ENCODE measurements around the gene SKAP2.

The SKAP2 gene

DNA sequence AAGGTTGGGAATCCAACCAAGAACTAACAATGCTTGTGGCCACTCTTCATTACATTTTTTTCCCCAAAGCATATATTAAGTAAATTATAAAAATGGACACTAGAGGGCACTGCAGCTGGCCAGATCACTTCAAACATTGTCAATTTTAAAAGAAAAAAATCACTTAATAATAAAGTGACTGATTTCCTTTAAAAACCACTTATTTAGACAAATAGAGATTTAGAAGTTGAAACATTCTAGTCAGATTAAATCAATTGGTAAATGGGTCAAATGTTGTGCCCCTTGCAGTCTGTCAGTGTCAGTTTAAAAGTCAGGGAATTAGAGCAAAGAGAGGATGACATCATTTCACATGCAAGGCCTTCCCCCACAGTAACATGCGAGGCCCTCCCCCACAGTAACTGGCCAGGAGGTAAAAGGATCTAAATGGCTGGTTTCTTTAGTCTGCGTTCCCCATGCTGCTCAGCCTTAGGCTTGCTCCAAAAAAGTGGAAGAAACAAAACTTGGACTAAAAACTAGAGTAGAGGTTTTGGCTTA, 177.9 kb downstream of the SKAP2 start:
- TF ChIP-seq, protein P1, sequence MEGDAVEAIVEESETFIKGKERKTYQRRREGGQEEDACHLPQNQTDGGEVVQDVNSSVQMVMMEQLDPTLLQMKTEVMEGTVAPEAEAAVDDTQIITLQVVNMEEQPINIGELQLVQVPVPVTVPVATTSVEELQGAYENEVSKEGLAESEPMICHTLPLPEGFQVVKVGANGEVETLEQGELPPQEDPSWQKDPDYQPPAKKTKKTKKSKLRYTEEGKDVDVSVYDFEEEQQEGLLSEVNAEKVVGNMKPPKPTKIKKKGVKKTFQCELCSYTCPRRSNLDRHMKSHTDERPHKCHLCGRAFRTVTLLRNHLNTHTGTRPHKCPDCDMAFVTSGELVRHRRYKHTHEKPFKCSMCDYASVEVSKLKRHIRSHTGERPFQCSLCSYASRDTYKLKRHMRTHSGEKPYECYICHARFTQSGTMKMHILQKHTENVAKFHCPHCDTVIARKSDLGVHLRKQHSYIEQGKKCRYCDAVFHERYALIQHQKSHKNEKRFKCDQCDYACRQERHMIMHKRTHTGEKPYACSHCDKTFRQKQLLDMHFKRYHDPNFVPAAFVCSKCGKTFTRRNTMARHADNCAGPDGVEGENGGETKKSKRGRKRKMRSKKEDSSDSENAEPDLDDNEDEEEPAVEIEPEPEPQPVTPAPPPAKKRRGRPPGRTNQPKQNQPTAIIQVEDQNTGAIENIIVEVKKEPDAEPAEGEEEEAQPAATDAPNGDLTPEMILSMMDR (IDR thresholded peaks at IDR 0.05; ENCODE audit: insufficient read depth, low read depth, low read length, missing control alignments) = peak; percentile 62
- peak; percentile 37 for DNase-seq (ENCODE audit: low read depth)
- H3K4me3 ChIP-seq (ENCODE audit: low read length) = no peak overlapping the region

DNA sequence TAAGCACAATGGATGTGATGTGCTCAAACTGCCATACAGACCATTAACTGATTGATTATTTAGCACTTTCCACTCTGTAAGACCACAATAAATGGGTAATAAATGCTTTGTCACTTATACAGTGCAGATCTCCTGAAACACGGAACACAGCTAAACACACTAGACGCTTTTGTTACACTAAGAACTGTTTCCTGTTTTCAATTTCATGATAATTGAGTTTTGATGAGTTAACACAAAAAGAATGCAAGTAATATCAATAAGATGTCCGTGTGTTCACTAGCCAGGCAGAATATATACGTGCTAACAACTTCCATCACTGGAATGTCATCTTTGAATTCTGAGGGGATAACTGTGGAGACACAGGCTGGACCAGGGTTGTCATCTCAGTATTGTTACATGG, 178.8 kb downstream of the SKAP2 start:
- H3K4me3 ChIP-seq (ENCODE audit: low read length) = no peak overlapping the region
- TF ChIP-seq, protein P1 (IDR thresholded peaks at IDR 0.05; ENCODE audit: insufficient read depth, low read depth, low read length, missing control alignments) = no peak
- no peak for DNase-seq (ENCODE audit: low read depth)

DNA sequence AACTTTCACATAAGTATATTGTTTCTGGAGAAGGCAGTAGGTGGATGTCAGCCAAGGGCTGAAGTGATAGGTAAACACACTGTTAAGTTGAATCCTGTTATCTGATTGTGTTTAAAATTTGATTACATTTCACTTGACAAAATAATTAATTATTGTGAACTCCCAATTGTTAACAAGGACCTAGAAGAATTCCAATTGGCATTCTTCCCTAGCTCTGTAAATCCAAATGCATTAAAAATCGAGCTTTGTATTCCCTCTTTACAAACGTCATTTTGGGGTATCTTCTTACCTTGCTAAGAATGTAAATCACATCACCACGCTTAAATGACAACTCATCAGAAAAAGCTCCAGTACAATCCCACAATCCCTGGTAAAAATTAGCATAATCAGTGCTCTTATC, 179.9 kb downstream of the SKAP2 start:
- no peak overlapping the region for H3K4me3 ChIP-seq (ENCODE audit: low read length)
- TF ChIP-seq, protein P1 (IDR thresholded peaks at IDR 0.05; ENCODE audit: insufficient read depth, low read depth, low read length, missing control alignments) = no peak

DNA sequence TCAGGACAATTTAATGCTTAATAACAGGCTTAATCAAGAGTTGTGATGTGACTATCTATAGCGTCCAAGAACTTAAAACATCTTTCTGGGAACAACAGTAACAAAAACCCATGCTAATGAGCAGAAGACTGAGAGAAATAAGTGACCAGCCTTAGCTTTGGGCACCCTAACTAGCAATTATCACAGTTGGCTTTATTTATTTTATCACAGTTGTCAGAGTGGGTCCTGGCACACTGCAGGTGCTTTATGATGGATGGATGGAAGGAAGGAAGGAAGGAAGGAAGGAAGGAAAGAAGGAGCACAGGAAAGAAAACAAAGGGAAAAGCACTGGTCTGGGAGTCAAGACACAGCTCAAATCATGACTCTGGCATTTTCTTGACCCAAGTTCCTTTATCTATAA, 181.1 kb downstream of the SKAP2 start:
- no peak overlapping the region for H3K4me3 ChIP-seq (ENCODE audit: low read length)
- DNase-seq (ENCODE audit: low read depth) = no peak
- TF ChIP-seq, protein P1 (IDR thresholded peaks at IDR 0.05; ENCODE audit: insufficient read depth, low read depth, low read length, missing control alignments) = no peak

More for the DNA sequence above, 179.9 kb downstream of the SKAP2 start:
- DNase-seq (ENCODE audit: low read depth) = no peak

DNA sequence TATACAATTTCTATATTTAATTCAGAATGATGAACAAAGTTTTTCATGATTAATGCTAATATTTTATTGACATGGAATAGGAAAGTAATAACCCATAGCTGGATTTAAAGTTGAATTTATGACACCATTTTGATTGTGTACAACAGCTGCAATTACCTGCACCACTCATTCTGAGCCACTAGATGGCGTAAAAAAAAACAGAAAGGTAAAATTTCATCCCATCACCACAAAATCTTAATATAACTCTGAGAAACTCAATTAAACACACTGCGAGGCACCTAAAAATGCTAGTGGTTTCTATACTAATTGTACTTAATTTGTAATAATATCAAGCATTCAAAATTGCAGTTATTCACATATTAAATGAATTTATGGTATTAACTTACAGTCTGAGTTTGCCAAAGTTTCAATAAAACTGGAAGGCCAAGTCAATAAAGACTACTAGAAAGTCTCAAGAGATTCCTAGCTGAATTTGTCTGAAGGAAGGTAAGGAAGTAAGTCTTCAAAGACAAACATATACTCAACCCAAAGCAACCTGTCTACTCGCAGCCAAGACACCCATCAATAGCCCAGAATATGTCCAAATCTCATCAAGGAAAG, 182.5 kb downstream of the SKAP2 start:
- no peak overlapping the region for H3K4me3 ChIP-seq (ENCODE audit: low read length)
- TF ChIP-seq, protein P1 (IDR thresholded peaks at IDR 0.05; ENCODE audit: insufficient read depth, low read depth, low read length, missing control alignments) = peak; percentile 78
- peak; percentile 40 for DNase-seq (ENCODE audit: low read depth)

DNA sequence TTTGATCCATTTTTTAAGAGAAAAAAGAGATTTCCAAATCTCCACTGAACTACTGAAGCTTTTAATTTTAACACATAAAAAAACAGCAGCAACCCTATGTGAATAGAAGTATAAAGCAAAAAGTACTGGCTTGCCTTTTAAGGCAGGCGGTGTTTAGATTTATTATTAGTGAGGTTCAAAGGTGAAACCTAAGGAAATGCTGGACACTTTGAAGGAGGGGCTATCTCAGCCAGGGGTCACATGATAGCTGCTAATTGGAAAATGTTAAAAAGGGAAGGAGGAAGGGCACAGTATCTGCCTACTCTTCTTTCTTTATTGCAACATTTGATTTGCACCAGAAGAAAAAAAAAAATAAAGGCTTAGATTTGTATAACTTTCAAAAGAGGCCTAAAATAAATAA, 183.8 kb downstream of the SKAP2 start:
- no peak overlapping the region for H3K4me3 ChIP-seq (ENCODE audit: low read length)
- no peak for DNase-seq (ENCODE audit: low read depth)
- TF ChIP-seq, protein P1 (IDR thresholded peaks at IDR 0.05; ENCODE audit: insufficient read depth, low read depth, low read length, missing control alignments) = no peak
